Skeletal muscle tissue (tissue), 4 donors: ENCODE data around the gene SPEN. TPM values are rescaled to one million over a fixed set of nuclear protein-coding genes. Genes with fewer than 3 reads are reported as not detected.
"Not testable (repeated sequence)": the region's sequence is repeated elsewhere in the genome, so short reads cannot be mapped to it uniquely, and the experiment has no call there.

Experiments used
- H3K27ac ChIP-seq: one replicate; pipeline ENCODE4 v1.7.0; 2013; ENCODE audit warnings: mild to moderate bottlenecking, low read depth, low read length, inconsistent platforms
- H3K27me3 ChIP-seq, 3 donors: one replicate each; pipeline ENCODE4 v1.7.0; 2013; ENCODE audit warnings: low read length in 3 of 3; ENCODE audit not compliant: control insufficient read depth in 3 of 3, insufficient read depth in 3 of 3
- H3K36me3 ChIP-seq, 3 donors: one replicate each; pipeline ENCODE4 v1.7.0; 2013; ENCODE audit warnings: low read length in 3 of 3; ENCODE audit not compliant: control insufficient read depth in 3 of 3, insufficient read depth in 3 of 3
- H3K4me1 ChIP-seq, 3 donors: one replicate each; pipeline ENCODE4 v1.7.0; 2013; ENCODE audit warnings: low read length in 3 of 3, mild to moderate bottlenecking in 3 of 3; ENCODE audit not compliant: control insufficient read depth in 3 of 3, insufficient read depth in 3 of 3
- H3K4me3 ChIP-seq, 3 donors: one replicate each; pipeline ENCODE4 v1.7.0; 2013; ENCODE audit warnings: low read length in 3 of 3
- H3K9ac ChIP-seq, 3 donors: one replicate each; pipeline ENCODE4 v1.7.0; 2013; ENCODE audit warnings: low read length in 3 of 3, mild to moderate bottlenecking in 3 of 3, moderate library complexity in 2 of 3, low read depth in 1 of 3
- H3K9me3 ChIP-seq, 3 donors: one replicate each; pipeline ENCODE4 v1.7.0; 2013; ENCODE audit warnings: low read length in 3 of 3; ENCODE audit not compliant: control insufficient read depth in 3 of 3
- total RNA-seq: library from RNA; depleted of rRNA; stranded (reverse); fragments of >200 nt; gene quantifications from one replicate; pipeline ENCODE4 v1.2.3, GENCODE V29; 2014
- donor health status: Osteomylitis.

SPEN gene
- total RNA-seq, 1 donor from 2014 or later: 21.4 TPM

- no peaks in the 10 kb centered on the region for H3K9me3 ChIP-seq
- H3K4me1 ChIP-seq: peaks cover 6 to 15% (median 7%) of the 10 kb centered on the region in 3 donors
- peak overlapping the region; percentile 74 for H3K27ac ChIP-seq
- H3K4me3 ChIP-seq: peak overlapping the region; percentile 83 to 85 (median 84)
- peaks cover 10 to 20% (median 13%) of the 10 kb centered on the region in 3 donors for H3K36me3 ChIP-seq
- no peaks in the 10 kb centered on the region for H3K27me3 ChIP-seq
- H3K9ac ChIP-seq: peak overlapping the region; percentile 65 to 81 (median 70)
Observed at GRCh38 chr1:15975358-15975804, 127.9 kb downstream of the SPEN start.

GRCh38 chr1:15975805-15976680, 128.5 kb downstream of the SPEN start, which contains the start of gene ZBTB17:
Gene ZBTB17 (minus strand): TSS chr1:15976101. CDS start chr1:15948495, 27,606 bp downstream.
- Histone ChIP-seq H3K27ac (peak within 1 kb of the TSS; percentile 74), H3K9ac (peak within 1 kb of the TSS; percentile 70 to 81 (median 81)), H3K36me3 (peaks cover 10 to 19% (median 13%) of the 10 kb centered on the region in 3 donors), H3K27me3 (no peaks in the 10 kb centered on the region), H3K4me1 (peaks cover 6 to 15% (median 7%) of the 10 kb centered on the region in 3 donors), H3K4me3 (peak within 1 kb of the TSS; percentile 83 to 85 (median 84)), H3K9me3 (no peaks in the 10 kb centered on the region)

GRCh38 chr1:15977947-15978346, 130.4 kb downstream of the SPEN start:
- H3K27ac ChIP-seq, H3K36me3 ChIP-seq, H3K27me3 ChIP-seq, H3K9ac ChIP-seq, H3K9me3 ChIP-seq, H3K4me3 ChIP-seq: not testable (repeated sequence)
- peaks cover 6 to 15% (median 7%) of the 10 kb centered on the region in 3 donors for H3K4me1 ChIP-seq

GRCh38 chr1:15981679-15982078, 134.2 kb downstream of the SPEN start:
- Histone ChIP-seq H3K4me3 (no peak overlapping the region), H3K9ac (no peak overlapping the region), H3K36me3 (no peaks in the 10 kb centered on the region)

GRCh38 chr1:15983275-15983674, 135.8 kb downstream of the SPEN start:
- H3K9me3 ChIP-seq: no peaks in the 10 kb centered on the region
- H3K4me1 ChIP-seq: no peaks in the 10 kb centered on the region
- H3K9ac ChIP-seq: no peak overlapping the region
- no peak overlapping the region for H3K27ac ChIP-seq
- no peaks in the 10 kb centered on the region for H3K36me3 ChIP-seq
- no peaks in the 10 kb centered on the region for H3K27me3 ChIP-seq
- H3K4me3 ChIP-seq: no peak overlapping the region

More at GRCh38 chr1:15981679-15982078, 134.2 kb downstream of the SPEN start:
- Histone ChIP-seq H3K27ac (no peak overlapping the region), H3K4me1 (no peaks in the 10 kb centered on the region), H3K9me3 (no peaks in the 10 kb centered on the region), H3K27me3 (no peaks in the 10 kb centered on the region)

- Histone ChIP-seq H3K9me3 (no peaks in the 10 kb centered on the region), H3K36me3 (no peaks in the 10 kb centered on the region), H3K27ac (no peak overlapping the region), H3K9ac (no peak overlapping the region), H3K27me3 (no peaks in the 10 kb centered on the region), H3K4me3 (no peak overlapping the region), H3K4me1 (no peaks in the 10 kb centered on the region)
Observed at GRCh38 chr1:15985611-15986297, 138.2 kb downstream of the SPEN start.

GRCh38 chr1:15988856-15989736, 141.6 kb downstream of the SPEN start:
- no peak overlapping the region for H3K27ac ChIP-seq
- no peaks in the 10 kb centered on the region for H3K36me3 ChIP-seq
- no peaks in the 10 kb centered on the region for H3K9me3 ChIP-seq
- H3K9ac ChIP-seq: no peak overlapping the region
- H3K27me3 ChIP-seq: no peaks in the 10 kb centered on the region
- no peaks in the 10 kb centered on the region for H3K4me1 ChIP-seq
- H3K4me3 ChIP-seq: no peak overlapping the region

GRCh38 chr1:15989776-15990175, 142.3 kb downstream of the SPEN start:
- Histone ChIP-seq H3K4me3 (no peak overlapping the region), H3K9ac (no peak overlapping the region), H3K27ac (no peak overlapping the region), H3K27me3 (no peaks in the 10 kb centered on the region), H3K4me1 (no peaks in the 10 kb centered on the region), H3K9me3 (no peaks in the 10 kb centered on the region), H3K36me3 (no peaks in the 10 kb centered on the region)
